OCI-LY1 (cell line): ENCODE results near the gene NR5A1.

ENCODE experiments used
- H2AFZ ChIP-seq: fragments of 200-600 bp; sonication (generic), shearing (Covaris generic); 2 replicates; pipeline ENCODE4 v1.6.0; 2014; ENCODE audit warnings: antibody characterized with exemption, mild to moderate bottlenecking, low read length
- H3F3A ChIP-seq: fragments of 200-600 bp; sonication (generic), shearing (Covaris generic); 2 replicates; pipeline ENCODE4 v1.6.0; 2014; ENCODE audit warnings: mild to moderate bottlenecking, antibody characterized with exemption, low read length, moderate library complexity; ENCODE audit not compliant: insufficient read depth
- H3K27ac ChIP-seq: fragments of 200-600 bp; sonication (generic); 2 replicates; pipeline ENCODE4 v1.5.1; 2014; ENCODE audit warnings: low read length, mixed run types, mild to moderate bottlenecking, low read depth; ENCODE audit not compliant: poor library complexity, severe bottlenecking
- H3K27me3 ChIP-seq: fragments of 200-600 bp; sonication (generic); 2 replicates; pipeline ENCODE4 v1.6.0; 2014; ENCODE audit warnings: antibody characterized with exemption, mild to moderate bottlenecking, low read length, moderate library complexity; ENCODE audit not compliant: insufficient read depth
- H3K36me3 ChIP-seq: fragments of 200-600 bp; sonication (generic); 2 replicates; pipeline ENCODE4 v1.6.1; 2014; ENCODE audit warnings: mild to moderate bottlenecking, antibody characterized with exemption, low read length, moderate library complexity, mixed read lengths; ENCODE audit not compliant: insufficient read depth
- H3K4me1 ChIP-seq: fragments of 200-600 bp; sonication (generic); 2 replicates; pipeline ENCODE4 v1.5.1; 2014; ENCODE audit warnings: mild to moderate bottlenecking, low read length, moderate library complexity; ENCODE audit not compliant: insufficient read depth, severe bottlenecking
- H3K4me2 ChIP-seq: fragments of 200-600 bp; sonication (generic), shearing (Covaris generic); 2 replicates; pipeline ENCODE4 v1.6.1; 2014; ENCODE audit warnings: low read length
- H3K4me3 ChIP-seq: fragments of 200-600 bp; sonication (generic); 2 replicates; pipeline ENCODE4 v1.5.1; 2014; ENCODE audit warnings: low read length, low read depth, mild to moderate bottlenecking, mixed read lengths; ENCODE audit not compliant: poor library complexity, severe bottlenecking
- H3K79me2 ChIP-seq: fragments of 200-600 bp; shearing (Covaris generic); 2 replicates; pipeline ENCODE4 v1.6.1; 2016; ENCODE audit warnings: mixed run types, low read length, mixed read lengths; ENCODE audit not compliant: insufficient read depth
- H3K9ac ChIP-seq: fragments of 200-600 bp; sonication (generic), shearing (Covaris generic); 2 replicates; pipeline ENCODE4 v1.6.1; 2014; ENCODE audit warnings: mild to moderate bottlenecking, low read length, mixed read lengths
- H3K9me2 ChIP-seq: fragments of 200-600 bp; sonication (generic), shearing (Covaris generic); 2 replicates; pipeline ENCODE4 v1.6.1; 2014; ENCODE audit warnings: low read depth, mild to moderate bottlenecking, low read length, mixed read lengths
- H3K9me3 ChIP-seq: fragments of 200-600 bp; shearing (Covaris generic); 2 replicates; pipeline ENCODE4 v1.6.1; 2014; ENCODE audit warnings: low read length, mixed read lengths
- H4K20me1 ChIP-seq: fragments of 200-600 bp; sonication (generic), shearing (Covaris generic); 2 replicates; pipeline ENCODE4 v1.6.0; 2016; ENCODE audit warnings: mild to moderate bottlenecking, low read length; ENCODE audit not compliant: insufficient read depth
- EZH2 ChIP-seq: fragments of 200-600 bp; sonication (generic), shearing (Covaris generic); IDR thresholded peaks from 2 replicates; pipeline ENCODE4 v1.8.0; 2017; ENCODE audit warnings: borderline replicate concordance, mixed run types, mild to moderate bottlenecking, antibody characterized with exemption, low read length, moderate library complexity, mixed read lengths
- TF ChIP-seq, protein P1 (sequence below): fragments of 200-600 bp; sonication (generic), shearing (Covaris generic); IDR thresholded peaks from 2 replicates; pipeline ENCODE4 v1.5.1; 2017; ENCODE audit warnings: mild to moderate bottlenecking, antibody characterized with exemption, low read length, moderate library complexity, mixed read lengths

The NR5A1 gene

DNA sequence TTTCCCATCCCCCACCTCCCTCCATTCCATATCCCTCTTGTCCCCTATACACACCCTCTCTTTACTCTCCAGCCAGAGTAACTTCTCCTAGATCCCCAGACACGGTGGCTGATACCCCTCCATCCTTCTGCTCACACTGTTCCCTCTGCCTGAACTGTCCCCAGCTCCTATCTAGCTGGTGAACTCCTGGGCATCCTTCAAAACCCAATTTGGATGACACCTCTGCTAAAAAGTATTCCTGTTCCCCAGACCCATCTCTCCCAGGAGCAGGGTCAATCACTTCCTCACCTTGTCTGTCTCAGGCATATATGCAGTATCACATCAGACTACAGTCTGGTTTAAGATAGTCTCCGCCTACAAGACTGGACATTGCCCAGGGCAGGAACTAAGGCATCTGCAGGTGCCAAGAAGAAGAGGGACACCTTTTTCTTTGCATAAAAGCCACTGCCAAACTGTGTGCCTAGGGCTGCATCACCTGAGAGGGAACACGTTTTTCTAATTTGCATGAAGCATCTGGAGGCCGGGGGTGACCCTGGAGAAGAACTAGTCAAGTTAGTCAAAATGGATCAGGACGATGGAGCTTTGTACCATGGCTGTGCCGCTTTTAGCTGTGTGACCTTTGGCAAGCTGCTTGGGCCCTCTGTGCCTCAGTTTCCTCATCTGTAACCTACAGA lies 27.1 kb downstream of the NR5A1 start:
- no peak overlapping the region for H3K27ac ChIP-seq
- H3K9ac ChIP-seq, result no peak overlapping the region
- H3K79me2 ChIP-seq, result no peaks in the 10 kb centered on the region
- H3K4me1 ChIP-seq, result peaks cover 19% of the 10 kb centered on the region
- TF ChIP-seq, protein P1, sequence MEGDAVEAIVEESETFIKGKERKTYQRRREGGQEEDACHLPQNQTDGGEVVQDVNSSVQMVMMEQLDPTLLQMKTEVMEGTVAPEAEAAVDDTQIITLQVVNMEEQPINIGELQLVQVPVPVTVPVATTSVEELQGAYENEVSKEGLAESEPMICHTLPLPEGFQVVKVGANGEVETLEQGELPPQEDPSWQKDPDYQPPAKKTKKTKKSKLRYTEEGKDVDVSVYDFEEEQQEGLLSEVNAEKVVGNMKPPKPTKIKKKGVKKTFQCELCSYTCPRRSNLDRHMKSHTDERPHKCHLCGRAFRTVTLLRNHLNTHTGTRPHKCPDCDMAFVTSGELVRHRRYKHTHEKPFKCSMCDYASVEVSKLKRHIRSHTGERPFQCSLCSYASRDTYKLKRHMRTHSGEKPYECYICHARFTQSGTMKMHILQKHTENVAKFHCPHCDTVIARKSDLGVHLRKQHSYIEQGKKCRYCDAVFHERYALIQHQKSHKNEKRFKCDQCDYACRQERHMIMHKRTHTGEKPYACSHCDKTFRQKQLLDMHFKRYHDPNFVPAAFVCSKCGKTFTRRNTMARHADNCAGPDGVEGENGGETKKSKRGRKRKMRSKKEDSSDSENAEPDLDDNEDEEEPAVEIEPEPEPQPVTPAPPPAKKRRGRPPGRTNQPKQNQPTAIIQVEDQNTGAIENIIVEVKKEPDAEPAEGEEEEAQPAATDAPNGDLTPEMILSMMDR, result no peak
- no peak for TF ChIP-seq EZH2
- H3K4me3 ChIP-seq, result no peak overlapping the region
- peak overlapping the region; percentile 39; the same call in 1 of the 2 replicates for H3K4me2 ChIP-seq
- H3K36me3 ChIP-seq, result no peaks in the 10 kb centered on the region
- no peaks in the 10 kb centered on the region for H3F3A ChIP-seq
- peak overlapping the region; percentile 53; the same call in 1 of the 2 replicates for H2AFZ ChIP-seq
- H3K27me3 ChIP-seq, result no peaks in the 10 kb centered on the region
- H3K9me3 ChIP-seq, result no peaks in the 10 kb centered on the region
- H3K9me2 ChIP-seq, result no peaks in the 10 kb centered on the region
- no peaks in the 10 kb centered on the region for H4K20me1 ChIP-seq

DNA sequence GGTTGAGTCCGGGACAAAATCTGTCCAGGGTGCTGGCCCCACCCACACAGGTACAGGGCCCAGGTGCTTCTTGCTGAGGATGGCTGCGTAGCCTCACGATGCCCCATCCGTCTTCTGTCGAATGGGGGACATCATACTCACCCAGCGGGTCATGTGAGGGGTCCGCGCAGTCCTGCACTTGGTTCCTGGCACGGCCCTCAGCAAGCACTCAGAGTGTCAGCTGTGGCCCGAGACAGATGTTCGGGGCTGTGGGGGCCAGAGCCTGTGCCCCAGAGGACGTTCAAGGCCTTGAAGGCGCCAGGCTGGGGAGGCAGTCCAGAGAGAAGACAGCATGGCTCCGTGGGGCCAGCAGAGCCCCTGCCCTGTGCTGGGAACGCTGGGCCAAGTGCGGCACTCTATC lies 27.8 kb downstream of the NR5A1 start:
- H3K27ac ChIP-seq, result no peak overlapping the region
- no peaks in the 10 kb centered on the region for H3K9me2 ChIP-seq
- no peak overlapping the region for H2AFZ ChIP-seq
- no peaks in the 10 kb centered on the region for H3F3A ChIP-seq
- no peaks in the 10 kb centered on the region for H3K79me2 ChIP-seq
- TF ChIP-seq, protein P1, result no peak
- TF ChIP-seq EZH2, result no peak
- peaks cover 19% of the 10 kb centered on the region for H3K4me1 ChIP-seq
- no peak overlapping the region for H3K4me3 ChIP-seq
- H3K4me2 ChIP-seq, result no peak overlapping the region
- H3K27me3 ChIP-seq, result no peaks in the 10 kb centered on the region
- no peaks in the 10 kb centered on the region for H4K20me1 ChIP-seq
- H3K36me3 ChIP-seq, result no peaks in the 10 kb centered on the region
- H3K9me3 ChIP-seq, result no peaks in the 10 kb centered on the region
- no peak overlapping the region for H3K9ac ChIP-seq

DNA sequence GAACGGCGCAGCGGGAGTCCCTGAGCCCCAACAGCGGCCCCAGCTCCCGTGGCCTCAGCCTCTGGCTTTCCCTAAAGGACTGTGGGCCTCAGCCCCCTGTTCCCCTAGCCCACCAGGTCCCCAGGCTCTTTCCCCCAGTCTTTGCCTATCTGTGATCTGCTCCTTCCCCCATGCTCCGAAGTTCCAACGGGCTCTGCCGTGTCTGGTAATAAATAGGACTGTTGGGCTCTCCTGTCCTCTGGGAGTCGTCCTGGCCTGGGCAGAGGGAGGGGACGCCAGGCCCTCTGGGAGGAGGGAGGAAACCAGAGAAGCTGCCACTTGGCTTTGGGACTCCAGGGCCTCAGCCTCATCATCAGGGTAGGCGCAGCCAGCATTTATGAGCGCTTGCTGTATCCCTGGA lies 28.8 kb downstream of the NR5A1 start:
- TF ChIP-seq EZH2, result no peak
- TF ChIP-seq, protein P1, result no peak
- H3K4me3 ChIP-seq, result peak overlapping the region; percentile 55
- H3K9me3 ChIP-seq, result no peaks in the 10 kb centered on the region
- H3K79me2 ChIP-seq, result no peaks in the 10 kb centered on the region
- 0 out of 2 replicates have a peak overlapping the region, but pooled peaks have one; percentile 61 for H3K4me2 ChIP-seq
- H3F3A ChIP-seq, result no peaks in the 10 kb centered on the region
- no peaks in the 10 kb centered on the region for H3K27me3 ChIP-seq
- H3K4me1 ChIP-seq, result peaks cover 19% of the 10 kb centered on the region
- H3K36me3 ChIP-seq, result no peaks in the 10 kb centered on the region
- H2AFZ ChIP-seq, result no peak overlapping the region
- H4K20me1 ChIP-seq, result no peaks in the 10 kb centered on the region
- no peaks in the 10 kb centered on the region for H3K9me2 ChIP-seq
- H3K9ac ChIP-seq, result no peak overlapping the region
- H3K27ac ChIP-seq, result no peak overlapping the region
